HEK293 (cell line): ENCODE measurements around the gene NRP1.

Experiments used
- CTCF ChIA-PET: fragments of 350-600 bp; formaldehyde crosslinking; extraction: SDS; loops from one replicate; lab custom pipeline; 2021; ENCODE audit warnings: antibody characterized with exemption; lab: Yijun Ruan, JAX
- POLR2A ChIA-PET: fragments of 300-600 bp; formaldehyde crosslinking; extraction: SDS; loops from one replicate; lab custom pipeline; 2020; ENCODE audit warnings: antibody characterized with exemption, inconsistent platforms; lab: Yijun Ruan, JAX
- H3K27ac ChIP-seq: fragments of 200-500 bp; sonication (Bioruptor generic); 2 replicates; pipeline ENCODE4 v1.5.1; 2014; ENCODE audit warnings: low read depth, low read length, control low read depth, inconsistent platforms; ENCODE audit errors: extremely low read depth
- H3K36me3 ChIP-seq, 2 experiments: fragments of 200-500 bp in 1 of 2; sonication (Bioruptor generic) in 1 of 2; 1 replicate in 1 of 2; 2 replicates in 1 of 2; pipeline ENCODE4 v1.5.1; 2014 to 2017; ENCODE audit warnings: inconsistent platforms in 2 of 2, low read length in 2 of 2; ENCODE audit not compliant: control insufficient read depth in 2 of 2, insufficient read depth in 1 of 2
- H3K4me1 ChIP-seq: fragments of 200-500 bp; sonication (Bioruptor generic); 2 replicates; pipeline ENCODE4 v1.5.1; 2014; ENCODE audit warnings: mild to moderate bottlenecking, low read length, inconsistent platforms; ENCODE audit not compliant: control insufficient read depth, insufficient read depth
- H3K4me3 ChIP-seq: 2 replicates; pipeline ENCODE4 v1.5.1; 2011; ENCODE audit warnings: low read depth, mild to moderate bottlenecking, control low read depth, low read length, moderate library complexity
- H3K9me3 ChIP-seq: fragments of 200-500 bp; sonication (Bioruptor generic); 2 replicates; pipeline ENCODE4 v1.5.1; 2014; ENCODE audit warnings: low read depth, low read length, inconsistent platforms; ENCODE audit not compliant: control insufficient read depth, insufficient read depth
- GLI4 ChIP-seq: fragments of 450-650 bp; formaldehyde crosslinking; IDR thresholded peaks from 2 replicates; pipeline ENCODE4 v1.5.1; 2016; ENCODE audit warnings: missing biosample characterization, missing genetic modification characterization
- GLIS1 ChIP-seq: fragments of 450-650 bp; formaldehyde crosslinking; IDR thresholded peaks from 2 replicates; pipeline ENCODE4 v1.5.1; 2016; ENCODE audit warnings: missing biosample characterization, missing genetic modification characterization
- ZBTB7A ChIP-seq: fragments of 450-650 bp; formaldehyde crosslinking; IDR thresholded peaks from 2 replicates; pipeline ENCODE4 v1.5.1; 2016; ENCODE audit warnings: low read depth, missing biosample characterization, missing genetic modification characterization
- ZFP3 ChIP-seq: fragments of 450-650 bp; formaldehyde crosslinking; IDR thresholded peaks from 2 replicates; pipeline ENCODE4 v1.5.1; 2016; ENCODE audit warnings: low read depth, missing biosample characterization, missing genetic modification characterization
- ZNF10 ChIP-seq: fragments of 450-650 bp; formaldehyde crosslinking; IDR thresholded peaks from 2 replicates; pipeline ENCODE4 v1.5.1; 2017; ENCODE audit warnings: missing biosample characterization, missing genetic modification characterization
- ZNF211 ChIP-seq: fragments of 450-650 bp; formaldehyde crosslinking; IDR thresholded peaks from 2 replicates; pipeline ENCODE4 v1.5.1; 2016; ENCODE audit warnings: low read depth, missing biosample characterization, missing genetic modification characterization
- ZNF221 ChIP-seq: fragments of 450-650 bp; formaldehyde crosslinking; IDR thresholded peaks from 2 replicates; pipeline ENCODE4 v1.5.1; 2017; ENCODE audit warnings: missing biosample characterization, missing genetic modification characterization, borderline replicate concordance
- ZNF223 ChIP-seq: fragments of 450-650 bp; formaldehyde crosslinking; IDR thresholded peaks from 2 replicates; pipeline ENCODE4 v1.5.1; 2016; ENCODE audit warnings: missing biosample characterization, missing genetic modification characterization
- ZNF239 ChIP-seq: fragments of 450-650 bp; formaldehyde crosslinking; IDR thresholded peaks from 2 replicates; pipeline ENCODE4 v1.5.1; 2016; ENCODE audit warnings: missing biosample characterization, missing genetic modification characterization
- ZNF24 ChIP-seq: fragments of 450-650 bp; formaldehyde crosslinking; IDR thresholded peaks from 2 replicates; pipeline ENCODE4 v1.5.1; 2016; ENCODE audit warnings: missing biosample characterization, missing genetic modification characterization
- ZNF248 ChIP-seq: fragments of 450-650 bp; formaldehyde crosslinking; IDR thresholded peaks from 2 replicates; pipeline ENCODE4 v1.5.1; 2017; ENCODE audit warnings: missing biosample characterization, missing genetic modification characterization
- ZNF274 ChIP-seq, 2 experiments: fragments of 200-500 bp in 1 of 2; fragments of 450-650 bp in 1 of 2; sonication (Bioruptor generic) in 1 of 2; formaldehyde crosslinking in 1 of 2; IDR thresholded peaks; 2 replicates each; pipeline versions ENCODE4 v1.5.1 to v1.6.1; 2014 to 2016; ENCODE audit warnings: borderline replicate concordance in 1 of 2, inconsistent platforms in 1 of 2, low read length in 1 of 2, missing biosample characterization in 1 of 2, missing genetic modification characterization in 1 of 2
- ZNF335 ChIP-seq: fragments of 450-650 bp; formaldehyde crosslinking; conservative IDR thresholded peaks from 2 replicates; pipeline ENCODE4 v1.5.1; 2016; ENCODE audit warnings: missing biosample characterization, missing genetic modification characterization
- ZNF341 ChIP-seq: fragments of 450-650 bp; formaldehyde crosslinking; IDR thresholded peaks from 2 replicates; pipeline ENCODE4; 2016; ENCODE audit warnings: low read depth, missing biosample characterization, missing genetic modification characterization
- ZNF366 ChIP-seq: fragments of 450-650 bp; formaldehyde crosslinking; conservative IDR thresholded peaks from 2 replicates; pipeline ENCODE4 v1.5.1; 2016; ENCODE audit warnings: missing biosample characterization, missing genetic modification characterization
- ZNF404 ChIP-seq: fragments of 450-650 bp; formaldehyde crosslinking; IDR thresholded peaks from 2 replicates; pipeline ENCODE4 v1.5.1; 2017; ENCODE audit warnings: missing biosample characterization, missing genetic modification characterization
- ZNF423 ChIP-seq: fragments of 450-650 bp; formaldehyde crosslinking; IDR thresholded peaks from 2 replicates; pipeline ENCODE4 v1.5.1; 2016; ENCODE audit warnings: missing biosample characterization, missing genetic modification characterization
- ZNF514 ChIP-seq: fragments of 450-650 bp; formaldehyde crosslinking; IDR thresholded peaks from 2 replicates; pipeline ENCODE4 v1.5.1; 2016; ENCODE audit warnings: missing biosample characterization, missing genetic modification characterization
- ZNF610 ChIP-seq: fragments of 450-650 bp; formaldehyde crosslinking; IDR thresholded peaks from 2 replicates; pipeline ENCODE4 v1.5.1; 2016; ENCODE audit warnings: missing biosample characterization, missing genetic modification characterization, borderline replicate concordance
- ZNF670 ChIP-seq: fragments of 450-650 bp; formaldehyde crosslinking; IDR thresholded peaks from 2 replicates; pipeline ENCODE4 v1.5.1; 2016; ENCODE audit warnings: missing biosample characterization, missing genetic modification characterization, low read depth
- ZNF843 ChIP-seq: fragments of 450-650 bp; formaldehyde crosslinking; IDR thresholded peaks from 2 replicates; pipeline ENCODE4 v1.5.1; 2016; ENCODE audit warnings: missing biosample characterization, missing genetic modification characterization
- ZSCAN23 ChIP-seq: fragments of 450-650 bp; formaldehyde crosslinking; IDR thresholded peaks from 2 replicates; pipeline ENCODE4 v1.5.1; 2016; ENCODE audit warnings: missing biosample characterization, missing genetic modification characterization
- TF ChIP-seq, protein P1 (sequence below): fragments of 450-650 bp; formaldehyde crosslinking; IDR thresholded peaks from 2 replicates; pipeline ENCODE4 v1.5.1; 2016; ENCODE audit warnings: missing biosample characterization, missing genetic modification characterization
- TF ChIP-seq, protein P2 (sequence below): fragments of 450-650 bp; formaldehyde crosslinking; IDR thresholded peaks from 2 replicates; pipeline ENCODE4 v1.5.1; 2016; ENCODE audit warnings: missing biosample characterization, missing genetic modification characterization
- TF ChIP-seq, protein P3 (sequence below): fragments of 450-650 bp; formaldehyde crosslinking; conservative IDR thresholded peaks from 2 replicates; pipeline ENCODE4 v1.5.1; 2016; ENCODE audit warnings: low read depth, missing biosample characterization, missing genetic modification characterization

NRP1 gene

DNA sequence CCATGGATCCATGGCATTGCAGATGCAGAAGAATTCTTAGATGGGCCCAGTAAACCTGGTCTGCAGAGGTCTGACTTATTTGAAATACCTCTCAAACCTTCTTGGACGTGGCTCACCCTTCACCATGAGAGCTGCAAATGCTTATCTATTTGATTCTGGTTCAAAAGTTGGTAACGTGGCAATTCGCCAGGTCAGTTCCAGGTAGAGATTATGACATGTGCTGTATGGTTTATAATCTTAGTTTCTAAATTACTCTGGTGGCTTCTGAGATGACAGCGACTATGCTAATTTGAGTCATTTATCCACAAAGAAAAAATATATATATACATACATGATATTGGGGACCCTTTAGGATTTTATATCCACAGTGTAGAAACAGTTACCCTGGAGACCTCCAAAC lies 68.8 kb downstream of the NRP1 start:
- H3K4me3 ChIP-seq = no peak overlapping the region
- H3K4me1 ChIP-seq = peaks cover 15% of the 10 kb centered on the region
- no peaks in the 10 kb centered on the region for H3K9me3 ChIP-seq
- TF ChIP-seq ZNF10 (tag by site-specific recombination) (no peak), ZNF335 (tag by site-specific recombination) (no peak), ZNF221 (tag by site-specific recombination) (no peak), ZNF274 (IDR thresholded peaks at IDR 0.05; ENCODE audit: low read length) (no peak), ZNF274 (tag by site-specific recombination; IDR thresholded peaks at IDR 0.05; ENCODE audit: borderline replicate concordance) (no peak), ZNF610 (tag by site-specific recombination) (no peak), ZNF211 (tag by site-specific recombination) (no peak), ZNF366 (tag by site-specific recombination) (no peak), ZNF248 (tag by site-specific recombination) (no peak), ZNF341 (tag by site-specific recombination) (no peak), ZBTB7A (tag by site-specific recombination) (no peak)
- H3K36me3 ChIP-seq = peaks cover 28 to 41% of the 10 kb centered on the region in 2 experiments
- H3K27ac ChIP-seq = no peak overlapping the region
- POLR2A ChIA-PET = no interaction called here
- CTCF ChIA-PET = no interaction called here

DNA sequence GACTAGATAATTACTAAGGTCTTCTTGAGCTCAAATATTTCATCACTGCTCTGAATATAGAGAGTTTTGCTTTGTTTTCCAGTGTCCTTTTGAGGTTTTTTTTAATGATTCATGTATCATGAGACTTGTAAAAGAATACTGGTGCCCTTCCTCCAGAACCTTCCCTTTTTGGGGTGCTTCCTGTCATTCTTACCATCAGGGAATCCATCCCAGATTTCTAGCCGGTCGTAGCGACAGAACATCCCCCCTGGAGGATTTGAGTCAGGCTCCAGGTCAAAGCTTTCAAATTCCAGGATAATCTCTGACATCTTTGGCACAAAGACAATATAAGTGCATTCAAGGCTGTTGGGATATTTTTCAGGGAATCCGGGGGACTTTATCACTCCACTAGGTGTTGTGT lies 71.0 kb downstream of the NRP1 start:
- TF ChIP-seq ZNF239 (tag by site-specific recombination) (no peak), GLIS1 (tag by site-specific recombination) (no peak), ZNF24 (tag by site-specific recombination) (no peak)
- TF ChIP-seq, protein P1, sequence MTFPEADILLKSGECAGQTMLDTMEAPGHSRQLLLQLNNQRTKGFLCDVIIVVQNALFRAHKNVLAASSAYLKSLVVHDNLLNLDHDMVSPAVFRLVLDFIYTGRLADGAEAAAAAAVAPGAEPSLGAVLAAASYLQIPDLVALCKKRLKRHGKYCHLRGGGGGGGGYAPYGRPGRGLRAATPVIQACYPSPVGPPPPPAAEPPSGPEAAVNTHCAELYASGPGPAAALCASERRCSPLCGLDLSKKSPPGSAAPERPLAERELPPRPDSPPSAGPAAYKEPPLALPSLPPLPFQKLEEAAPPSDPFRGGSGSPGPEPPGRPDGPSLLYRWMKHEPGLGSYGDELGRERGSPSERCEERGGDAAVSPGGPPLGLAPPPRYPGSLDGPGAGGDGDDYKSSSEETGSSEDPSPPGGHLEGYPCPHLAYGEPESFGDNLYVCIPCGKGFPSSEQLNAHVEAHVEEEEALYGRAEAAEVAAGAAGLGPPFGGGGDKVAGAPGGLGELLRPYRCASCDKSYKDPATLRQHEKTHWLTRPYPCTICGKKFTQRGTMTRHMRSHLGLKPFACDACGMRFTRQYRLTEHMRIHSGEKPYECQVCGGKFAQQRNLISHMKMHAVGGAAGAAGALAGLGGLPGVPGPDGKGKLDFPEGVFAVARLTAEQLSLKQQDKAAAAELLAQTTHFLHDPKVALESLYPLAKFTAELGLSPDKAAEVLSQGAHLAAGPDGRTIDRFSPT (tag by site-specific recombination) = no peak
- H3K4me1 ChIP-seq = peaks cover 15% of the 10 kb centered on the region
- ChIA-PET POLR2A (interaction anchor here (0.7 kb wide), 1 partner anchor 29 kb away, joined by 7 read pairs; no protein-coding TSS in a partner anchor), CTCF (interaction anchor here (0.7 kb wide), 1 partner anchor 1677 kb away, joined by 3 read pairs; no protein-coding TSS in a partner anchor)
- peak overlapping the region; percentile 60 for H3K27ac ChIP-seq
- H3K36me3 ChIP-seq = peaks cover 22 to 30% of the 10 kb centered on the region in 2 experiments
- H3K4me3 ChIP-seq = no peak overlapping the region
- no peaks in the 10 kb centered on the region for H3K9me3 ChIP-seq

DNA sequence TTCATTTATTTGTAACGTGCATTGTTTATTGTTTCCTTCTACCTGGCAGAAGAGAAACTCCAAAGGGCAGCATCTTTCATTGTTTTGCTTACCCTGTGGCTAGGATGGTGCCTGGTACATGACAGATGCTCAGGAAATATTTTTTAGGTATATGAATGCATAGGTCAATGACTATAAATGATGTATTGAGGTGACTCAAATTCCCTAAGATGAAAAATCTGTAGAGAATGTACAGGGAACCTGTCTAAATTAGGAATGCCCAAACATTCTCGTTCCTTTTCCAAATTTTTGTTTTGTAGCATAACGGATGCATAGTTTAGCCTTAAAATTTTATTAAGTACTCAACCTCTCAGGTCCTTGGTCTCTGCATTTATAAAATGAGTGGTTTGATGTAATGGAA lies 71.6 kb downstream of the NRP1 start:
- Histone ChIP-seq H3K4me1 (peaks cover 15% of the 10 kb centered on the region), H3K9me3 (no peaks in the 10 kb centered on the region), H3K4me3 (no peak overlapping the region), H3K27ac (no peak overlapping the region), H3K36me3 (peaks cover 22 to 26% of the 10 kb centered on the region in 2 experiments)
- POLR2A ChIA-PET = interaction anchor here (0.7 kb wide), 1 partner anchor 30 kb away, joined by 7 read pairs; no protein-coding TSS in a partner anchor
- CTCF ChIA-PET = no interaction called here
- TF ChIP-seq ZNF404 (tag by site-specific recombination) (no peak), ZFP3 (tag by site-specific recombination) (no peak), ZNF223 (tag by site-specific recombination) (no peak), ZSCAN23 (tag by site-specific recombination) (no peak), ZNF423 (tag by site-specific recombination) (no peak), ZNF221 (tag by site-specific recombination) (no peak), ZNF843 (no peak), ZNF514 (tag by site-specific recombination) (no peak), ZBTB7A (tag by site-specific recombination) (no peak), GLI4 (tag by site-specific recombination) (no peak), ZNF670 (tag by site-specific recombination) (no peak)
- TF ChIP-seq, protein P2, sequence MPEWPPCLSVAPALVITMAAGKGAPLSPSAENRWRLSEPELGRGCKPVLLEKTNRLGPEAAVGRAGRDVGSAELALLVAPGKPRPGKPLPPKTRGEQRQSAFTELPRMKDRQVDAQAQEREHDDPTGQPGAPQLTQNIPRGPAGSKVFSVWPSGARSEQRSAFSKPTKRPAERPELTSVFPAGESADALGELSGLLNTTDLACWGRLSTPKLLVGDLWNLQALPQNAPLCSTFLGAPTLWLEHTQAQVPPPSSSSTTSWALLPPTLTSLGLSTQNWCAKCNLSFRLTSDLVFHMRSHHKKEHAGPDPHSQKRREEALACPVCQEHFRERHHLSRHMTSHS (tag by site-specific recombination) = no peak
- TF ChIP-seq, protein P3, sequence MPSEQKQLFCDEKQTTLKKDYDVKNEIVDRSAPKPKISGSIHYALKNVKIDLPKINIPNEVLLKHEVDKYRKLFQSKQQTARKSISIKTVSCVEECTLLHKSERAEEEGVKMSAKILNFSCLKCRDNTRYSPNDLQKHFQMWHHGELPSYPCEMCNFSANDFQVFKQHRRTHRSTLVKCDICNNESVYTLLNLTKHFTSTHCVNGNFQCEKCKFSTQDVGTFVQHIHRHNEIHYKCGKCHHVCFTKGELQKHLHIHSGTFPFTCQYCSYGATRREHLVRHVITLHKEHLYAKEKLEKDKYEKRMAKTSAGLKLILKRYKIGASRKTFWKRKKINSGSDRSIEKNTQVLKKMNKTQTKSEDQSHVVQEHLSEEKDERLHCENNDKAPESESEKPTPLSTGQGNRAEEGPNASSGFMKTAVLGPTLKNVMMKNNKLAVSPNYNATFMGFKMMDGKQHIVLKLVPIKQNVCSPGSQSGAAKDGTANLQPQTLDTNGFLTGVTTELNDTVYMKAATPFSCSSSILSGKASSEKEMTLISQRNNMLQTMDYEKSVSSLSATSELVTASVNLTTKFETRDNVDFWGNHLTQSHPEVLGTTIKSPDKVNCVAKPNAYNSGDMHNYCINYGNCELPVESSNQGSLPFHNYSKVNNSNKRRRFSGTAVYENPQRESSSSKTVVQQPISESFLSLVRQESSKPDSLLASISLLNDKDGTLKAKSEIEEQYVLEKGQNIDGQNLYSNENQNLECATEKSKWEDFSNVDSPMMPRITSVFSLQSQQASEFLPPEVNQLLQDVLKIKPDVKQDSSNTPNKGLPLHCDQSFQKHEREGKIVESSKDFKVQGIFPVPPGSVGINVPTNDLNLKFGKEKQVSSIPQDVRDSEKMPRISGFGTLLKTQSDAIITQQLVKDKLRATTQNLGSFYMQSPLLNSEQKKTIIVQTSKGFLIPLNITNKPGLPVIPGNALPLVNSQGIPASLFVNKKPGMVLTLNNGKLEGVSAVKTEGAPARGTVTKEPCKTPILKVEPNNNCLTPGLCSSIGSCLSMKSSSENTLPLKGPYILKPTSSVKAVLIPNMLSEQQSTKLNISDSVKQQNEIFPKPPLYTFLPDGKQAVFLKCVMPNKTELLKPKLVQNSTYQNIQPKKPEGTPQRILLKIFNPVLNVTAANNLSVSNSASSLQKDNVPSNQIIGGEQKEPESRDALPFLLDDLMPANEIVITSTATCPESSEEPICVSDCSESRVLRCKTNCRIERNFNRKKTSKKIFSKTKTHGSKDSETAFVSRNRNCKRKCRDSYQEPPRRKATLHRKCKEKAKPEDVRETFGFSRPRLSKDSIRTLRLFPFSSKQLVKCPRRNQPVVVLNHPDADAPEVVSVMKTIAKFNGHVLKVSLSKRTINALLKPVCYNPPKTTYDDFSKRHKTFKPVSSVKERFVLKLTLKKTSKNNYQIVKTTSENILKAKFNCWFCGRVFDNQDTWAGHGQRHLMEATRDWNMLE (tag by site-specific recombination) = no peak
